Fibroblast of lung (primary cell): ENCODE measurements around the gene KRTAP12-4. TPM values are rescaled to one million over a fixed set of nuclear protein-coding genes. Genes with fewer than 3 reads are reported as not detected.

Experiments used
- DNase-seq, 2 donors: peaks; one replicate each; pipeline versions ENCODE4 v3.0.0 to v3.0.0-alpha.2; 2010; ENCODE audit warnings: low read depth in 2 of 2
- H2AFZ ChIP-seq: 2 replicates; pipeline ENCODE4 v1.5.1; 2012; ENCODE audit warnings: low read length, control low read depth, inconsistent platforms
- H3K27ac ChIP-seq: 2 replicates; pipeline ENCODE4 v1.5.1; 2011; ENCODE audit warnings: low read length, control low read depth; ENCODE audit not compliant: insufficient read depth
- H3K27me3 ChIP-seq: 2 replicates; pipeline ENCODE4 v1.5.1; 2011; ENCODE audit warnings: mild to moderate bottlenecking, low read length; ENCODE audit not compliant: control insufficient read depth, insufficient read depth
- H3K36me3 ChIP-seq: 2 replicates; pipeline ENCODE4 v1.5.1; 2011; ENCODE audit warnings: low read length; ENCODE audit not compliant: control insufficient read depth, insufficient read depth
- H3K4me1 ChIP-seq: 2 replicates; pipeline ENCODE4 v1.5.1; 2011; ENCODE audit warnings: low read length; ENCODE audit not compliant: control insufficient read depth, insufficient read depth; ENCODE audit errors: extremely low read depth
- H3K4me2 ChIP-seq: 2 replicates; pipeline ENCODE4 v1.5.1; 2011; ENCODE audit warnings: low read length, control low read depth; ENCODE audit not compliant: insufficient read depth; ENCODE audit errors: extremely low read depth
- H3K4me3 ChIP-seq, 4 experiments: fragments of 200-600 bp in 1 of 4; sonication (generic) in 1 of 4; replicated peaks in 1 of 4; 2 replicates each; pipeline ENCODE4 v1.5.1; 2011 to 2016; ENCODE audit warnings: low read length in 4 of 4, low read depth in 3 of 4, mild to moderate bottlenecking in 3 of 4, control low read depth in 2 of 4, inconsistent platforms in 1 of 4, mixed read lengths in 1 of 4; ENCODE audit not compliant: insufficient read depth in 1 of 4; ENCODE audit errors: control extremely low read depth in 1 of 4
- H3K79me2 ChIP-seq: 2 replicates; pipeline ENCODE4 v1.5.1; 2012; ENCODE audit warnings: mild to moderate bottlenecking, low read length, inconsistent platforms; ENCODE audit not compliant: control insufficient read depth, insufficient read depth
- H3K9ac ChIP-seq: 2 replicates; pipeline ENCODE4 v1.5.1; 2011; ENCODE audit warnings: mild to moderate bottlenecking, low read length, control low read depth; ENCODE audit not compliant: insufficient read depth
- H3K9me3 ChIP-seq: 2 replicates; pipeline ENCODE4 v1.5.1; 2012; ENCODE audit warnings: low read depth, low read length; ENCODE audit not compliant: control insufficient read depth, insufficient read depth
- H4K20me1 ChIP-seq: 2 replicates; pipeline ENCODE4 v1.5.1; 2011; ENCODE audit warnings: low read length; ENCODE audit not compliant: control insufficient read depth, insufficient read depth; ENCODE audit errors: extremely low read depth
- CTCF ChIP-seq, 2 donors: IDR thresholded peaks in 1 of 2; conservative IDR thresholded peaks in 1 of 2; 1 replicate in 1 of 2; 2 replicates in 1 of 2; pipeline ENCODE4 v1.5.1; 2011 to 2012; ENCODE audit warnings: low read length in 2 of 2, control low read depth in 1 of 2, inconsistent platforms in 1 of 2, low read depth in 1 of 2, mild to moderate bottlenecking in 1 of 2
- EZH2 ChIP-seq: IDR thresholded peaks from 2 replicates; pipeline ENCODE4 v1.5.1; 2012; ENCODE audit warnings: low read length, control low read depth, mild to moderate bottlenecking; ENCODE audit errors: missing control alignments
- polyA plus RNA-seq, 2 donors: library from polyadenylated mRNA; depleted of rRNA in 1 of 2; stranded (reverse) in 1 of 2; unstranded in 1 of 2; fragments of >200 nt; gene quantifications; 2 replicates each; pipeline ENCODE4 v1.2.1, GENCODE V29; 2011 to 2012; ENCODE audit warnings: missing spikeins in 1 of 2
- total RNA-seq: library from RNA; depleted of rRNA; stranded (reverse); fragments of >200 nt; gene quantifications from 2 replicates; pipeline ENCODE4 v1.2.1, GENCODE V29; 2014

The KRTAP12-4 gene
- total and polyA plus RNA-seq, 2 donors (not counting 1 experiment from before 2014, with no cell fraction given) = not detected

GRCh38 chr21:44626673-44627143 lies 27.8 kb downstream of the KRTAP12-4 start, which contains the start of gene KRTAP10-9:
KRTAP10-9 (plus strand) TSS chr21:44627093; CDS start chr21:44627172, 79 bp downstream.
- TF ChIP-seq EZH2 (no peak), CTCF (conservative IDR thresholded peaks at IDR 0.05 in 1 of 2, IDR thresholded peaks at IDR 0.05 in 1 of 2; ENCODE audit: low read depth in 1 of 2, low read length in 2 of 2) (no peak)

GRCh38 chr21:44626262-44626661 lies 28.2 kb downstream of the KRTAP12-4 start:
- Histone ChIP-seq H3K9me3 (no peaks in the 10 kb centered on the region), H3K27me3 (no peaks in the 10 kb centered on the region), H4K20me1 (no peaks in the 10 kb centered on the region), H3K27ac (no peak overlapping the region), H3K36me3 (no peaks in the 10 kb centered on the region), H3K4me2 (no peak overlapping the region), H3K4me1 (no peaks in the 10 kb centered on the region), H3K4me3 (no peak overlapping the region), H3K9ac (no peak overlapping the region), H3K79me2 (no peaks in the 10 kb centered on the region), H2AFZ (no peak overlapping the region)
- DNase-seq = no peak
- TF ChIP-seq EZH2 = no peak
- no peak for TF ChIP-seq CTCF (conservative IDR thresholded peaks at IDR 0.05 in 1 of 2, IDR thresholded peaks at IDR 0.05 in 1 of 2; ENCODE audit: low read depth in 1 of 2, low read length in 2 of 2)

More at GRCh38 chr21:44626673-44627143, 27.8 kb downstream of the KRTAP12-4 start, which contains the start of gene KRTAP10-9:
- Histone ChIP-seq H3K79me2 (no peaks in the 10 kb centered on the region), H3K9ac (no peak within 1 kb of the TSS), H2AFZ (no peak within 1 kb of the TSS), H3K4me2 (no peak within 1 kb of the TSS), H3K27ac (no peak within 1 kb of the TSS), H3K36me3 (no peaks in the 10 kb centered on the region), H3K9me3 (no peaks in the 10 kb centered on the region), H3K27me3 (no peaks in the 10 kb centered on the region), H3K4me3 (no peak within 1 kb of the TSS), H3K4me1 (no peaks in the 10 kb centered on the region), H4K20me1 (no peaks in the 10 kb centered on the region)
- DNase-seq = no peak

- Histone ChIP-seq H3K9me3 (no peaks in the 10 kb centered on the region), H3K4me1 (no peaks in the 10 kb centered on the region), H3K4me2 (no peak overlapping the region), H3K27ac (no peak overlapping the region), H4K20me1 (no peaks in the 10 kb centered on the region), H3K36me3 (no peaks in the 10 kb centered on the region), H3K79me2 (no peaks in the 10 kb centered on the region), H2AFZ (no peak overlapping the region), H3K27me3 (no peaks in the 10 kb centered on the region), H3K9ac (no peak overlapping the region), H3K4me3 (no peak overlapping the region)
- DNase-seq = no peak
- TF ChIP-seq EZH2 (no peak), CTCF (conservative IDR thresholded peaks at IDR 0.05 in 1 of 2, IDR thresholded peaks at IDR 0.05 in 1 of 2; ENCODE audit: low read depth in 1 of 2, low read length in 2 of 2) (no peak)
Measured at GRCh38 chr21:44625756-44626155, 28.7 kb downstream of the KRTAP12-4 start.
